Measurements from ENCODE around the gene GNB1.

DNA sequence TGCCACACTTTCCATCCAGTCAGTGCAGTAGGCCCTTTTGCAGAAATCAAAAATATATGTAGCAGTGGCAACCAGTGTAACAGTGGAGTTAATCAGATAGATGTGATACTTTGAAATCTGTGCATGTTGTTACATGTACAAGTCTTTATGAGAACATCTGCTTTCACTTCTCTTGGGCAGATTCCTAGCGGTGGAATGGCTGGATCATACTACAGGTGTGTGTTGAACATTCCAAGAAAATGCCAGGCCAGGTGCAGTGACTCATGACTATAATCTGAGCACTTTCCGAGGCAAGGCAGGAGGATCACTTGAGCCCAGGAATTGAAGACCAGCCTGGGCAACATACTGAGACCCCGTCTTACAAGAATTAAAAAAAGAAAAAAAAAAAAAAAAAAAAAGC lies 55.3 kb downstream of the GNB1 start:
- TF ChIP-seq, protein P1, sequence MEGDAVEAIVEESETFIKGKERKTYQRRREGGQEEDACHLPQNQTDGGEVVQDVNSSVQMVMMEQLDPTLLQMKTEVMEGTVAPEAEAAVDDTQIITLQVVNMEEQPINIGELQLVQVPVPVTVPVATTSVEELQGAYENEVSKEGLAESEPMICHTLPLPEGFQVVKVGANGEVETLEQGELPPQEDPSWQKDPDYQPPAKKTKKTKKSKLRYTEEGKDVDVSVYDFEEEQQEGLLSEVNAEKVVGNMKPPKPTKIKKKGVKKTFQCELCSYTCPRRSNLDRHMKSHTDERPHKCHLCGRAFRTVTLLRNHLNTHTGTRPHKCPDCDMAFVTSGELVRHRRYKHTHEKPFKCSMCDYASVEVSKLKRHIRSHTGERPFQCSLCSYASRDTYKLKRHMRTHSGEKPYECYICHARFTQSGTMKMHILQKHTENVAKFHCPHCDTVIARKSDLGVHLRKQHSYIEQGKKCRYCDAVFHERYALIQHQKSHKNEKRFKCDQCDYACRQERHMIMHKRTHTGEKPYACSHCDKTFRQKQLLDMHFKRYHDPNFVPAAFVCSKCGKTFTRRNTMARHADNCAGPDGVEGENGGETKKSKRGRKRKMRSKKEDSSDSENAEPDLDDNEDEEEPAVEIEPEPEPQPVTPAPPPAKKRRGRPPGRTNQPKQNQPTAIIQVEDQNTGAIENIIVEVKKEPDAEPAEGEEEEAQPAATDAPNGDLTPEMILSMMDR (IDR thresholded peaks at IDR 0.05; ENCODE audit: insufficient read depth, low read length, poor library complexity, severe bottlenecking), result no peak
- TF ChIP-seq EZH2phosphoT487 (conservative IDR thresholded peaks at IDR 0.05; ENCODE audit: low read length), result no peak

Data from SU-DHL-6 (cell line).